GM21381 (cell line): ENCODE results near the gene CALY.

Experiments used
- ATAC-seq: cut with Tn5 transposase; IDR thresholded peaks from one replicate; pipeline ENCODE4 v1.9.1; 2021; ENCODE audit warnings: mild to moderate bottlenecking, moderate library complexity; ENCODE audit not compliant: unreplicated experiment

CALY gene

DNA sequence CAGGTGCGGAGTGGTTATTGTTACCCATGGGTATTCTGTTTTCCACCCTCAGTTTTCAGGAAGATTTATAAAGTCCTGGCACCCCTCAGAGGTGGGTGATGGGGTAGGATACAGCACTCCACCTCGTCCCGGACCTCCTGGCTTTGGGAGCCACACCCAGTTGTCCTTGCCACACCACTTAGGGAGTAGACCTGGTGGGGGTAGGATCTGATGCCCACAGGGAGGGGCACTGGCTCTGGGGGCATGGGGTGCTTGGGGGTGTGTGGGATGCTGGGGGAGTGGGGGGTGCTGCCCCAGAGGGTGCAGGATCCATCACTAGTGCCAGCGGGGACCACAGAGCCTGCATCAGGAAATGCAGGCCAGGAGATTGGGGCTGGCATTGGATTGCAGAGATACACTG, 23.5 kb downstream of the CALY start:
- ATAC-seq: no peak

DNA sequence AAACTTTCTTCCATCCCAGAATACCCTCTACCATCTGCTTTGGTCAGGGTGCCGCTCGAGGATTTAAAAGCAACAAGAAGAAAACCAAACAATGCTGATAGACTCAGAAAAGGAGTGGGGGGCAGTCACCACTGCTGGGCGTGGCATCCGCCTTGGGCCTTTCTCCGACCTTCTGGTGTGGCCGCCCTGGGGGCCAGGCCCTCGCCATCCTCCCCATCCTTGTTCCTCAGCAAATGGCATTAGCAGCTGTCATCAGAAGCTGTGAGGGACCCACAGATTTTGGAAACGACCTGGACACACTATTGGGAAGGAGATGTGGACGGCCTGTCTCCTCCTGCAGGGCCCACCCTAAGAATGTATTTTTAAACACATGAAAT, 23.9 kb downstream of the CALY start:
- ATAC-seq: no peak

DNA sequence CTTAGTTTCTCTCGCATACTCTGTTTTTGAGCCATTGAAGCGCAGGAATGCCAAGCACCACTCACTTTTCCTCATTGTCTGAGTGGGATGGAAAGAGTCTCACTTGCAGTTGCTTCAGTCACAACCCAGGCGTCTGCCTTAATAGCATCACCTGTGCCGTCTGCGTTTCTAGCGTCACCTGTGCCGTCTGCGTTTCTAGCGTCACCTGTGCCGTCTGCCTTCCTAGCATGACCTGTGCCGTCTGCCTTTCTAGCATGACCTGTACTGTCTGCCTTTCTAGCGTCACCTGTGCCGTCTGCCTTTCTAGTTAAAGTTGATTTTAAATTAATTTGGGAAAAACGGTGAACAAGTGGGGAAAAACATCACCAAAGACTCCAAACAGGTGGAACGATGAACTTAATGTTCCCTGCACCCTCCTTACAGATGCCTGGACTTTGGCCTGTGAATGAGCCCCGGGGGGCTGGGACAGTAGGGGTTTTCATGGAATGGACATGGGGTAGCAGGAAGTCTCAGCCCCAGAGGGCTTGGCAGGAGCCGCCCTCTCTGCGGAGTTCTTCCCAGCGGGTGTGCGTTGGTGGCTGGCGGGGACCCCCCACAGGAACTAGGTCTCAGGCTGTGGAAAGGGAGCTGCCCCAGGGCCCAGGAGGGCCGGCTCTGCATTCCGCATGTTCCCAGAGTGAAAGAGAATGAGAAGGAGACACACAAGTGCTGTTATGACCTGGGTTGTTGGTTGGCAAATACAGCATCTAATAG, 24.5 kb downstream of the CALY start:
- ATAC-seq: no peak

DNA sequence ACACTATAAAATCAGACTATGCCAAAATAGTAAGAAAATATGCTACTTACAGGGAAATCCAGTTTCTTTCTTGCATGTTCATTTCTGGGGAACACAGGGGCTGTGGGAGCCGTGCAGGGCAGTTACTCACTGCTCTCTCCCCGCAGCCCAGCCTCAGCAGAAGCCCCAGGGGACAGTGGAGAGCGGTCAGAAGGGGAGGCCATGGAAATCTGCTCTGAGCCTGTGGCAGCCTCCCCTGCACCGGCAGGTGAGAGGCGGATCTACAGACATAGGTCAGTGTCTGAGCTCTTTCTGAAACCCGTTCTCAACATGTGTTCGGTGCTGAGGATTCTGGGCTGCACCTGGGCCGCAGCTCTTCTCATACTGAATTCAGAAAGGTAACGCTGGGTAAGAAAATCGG, 25.1 kb downstream of the CALY start:
- no peak for ATAC-seq

DNA sequence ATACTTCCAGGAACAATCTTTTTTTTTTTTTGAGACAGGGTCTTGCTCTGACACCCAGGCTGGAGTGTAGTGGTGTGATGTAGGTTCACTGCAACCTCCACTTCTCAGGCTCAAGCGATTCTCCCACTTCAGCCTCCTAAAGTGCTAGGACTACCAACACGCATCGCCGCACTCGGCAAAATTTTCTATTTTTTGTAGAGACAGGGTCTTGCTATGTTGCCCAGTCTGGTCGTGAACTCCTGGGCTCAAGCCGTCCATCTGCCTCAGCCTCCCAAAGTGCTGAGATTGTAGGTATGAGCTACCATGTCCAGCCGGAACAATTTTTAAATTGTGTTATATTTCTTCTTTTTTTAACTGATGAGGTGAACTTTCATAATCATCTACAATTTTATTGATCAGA, 25.9 kb downstream of the CALY start:
- no peak for ATAC-seq

DNA sequence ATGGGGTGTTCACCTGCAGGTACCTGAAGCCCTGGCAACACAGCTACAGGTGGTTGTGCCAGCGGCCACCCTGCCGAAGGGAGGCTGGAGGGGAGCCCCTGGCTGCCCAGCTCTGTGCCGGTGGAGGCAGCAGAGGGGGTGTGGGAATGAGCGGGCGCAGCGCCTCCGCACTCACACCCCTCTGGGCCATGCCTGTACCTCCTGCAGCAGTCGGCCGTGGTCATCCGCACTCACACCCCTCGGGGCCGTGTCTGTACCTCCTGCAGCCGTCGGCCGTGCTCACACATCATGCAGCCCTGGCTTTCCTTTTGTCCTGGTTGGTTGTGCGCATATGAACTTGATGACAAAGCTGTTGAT, 26.3 kb downstream of the CALY start:
- no peak for ATAC-seq

DNA sequence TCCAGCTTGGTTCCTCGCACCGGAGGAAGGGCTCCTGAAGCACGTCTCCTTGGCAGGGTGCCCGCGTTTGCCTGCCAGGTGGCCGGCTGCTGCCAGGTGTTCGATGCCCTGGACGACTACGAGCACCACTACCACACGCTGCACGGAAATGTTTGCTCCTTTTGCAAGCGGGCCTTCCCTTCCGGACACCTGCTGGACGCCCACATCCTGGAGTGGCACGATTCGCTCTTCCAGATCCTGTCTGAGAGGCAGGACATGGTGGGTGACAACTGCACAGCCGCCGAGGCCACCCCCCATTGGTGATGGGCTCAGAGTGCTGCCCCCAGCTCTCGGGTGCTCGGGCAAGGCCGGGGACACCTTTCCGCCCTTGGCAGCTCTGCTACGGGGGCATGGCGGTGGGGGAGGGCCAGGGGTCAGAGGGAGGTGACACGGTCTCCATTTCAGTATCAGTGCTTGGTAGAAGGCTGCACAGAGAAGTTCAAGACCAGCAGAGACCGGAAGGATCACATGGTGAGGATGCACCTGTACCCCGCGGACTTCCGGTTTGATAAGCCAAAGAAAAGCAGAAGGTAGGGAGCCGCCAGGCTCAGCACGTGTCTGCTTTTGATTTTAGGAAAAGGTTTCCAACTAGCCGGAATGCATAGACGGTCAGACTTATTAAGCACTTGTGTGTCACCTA, 26.8 kb downstream of the CALY start:
- no peak for ATAC-seq

DNA sequence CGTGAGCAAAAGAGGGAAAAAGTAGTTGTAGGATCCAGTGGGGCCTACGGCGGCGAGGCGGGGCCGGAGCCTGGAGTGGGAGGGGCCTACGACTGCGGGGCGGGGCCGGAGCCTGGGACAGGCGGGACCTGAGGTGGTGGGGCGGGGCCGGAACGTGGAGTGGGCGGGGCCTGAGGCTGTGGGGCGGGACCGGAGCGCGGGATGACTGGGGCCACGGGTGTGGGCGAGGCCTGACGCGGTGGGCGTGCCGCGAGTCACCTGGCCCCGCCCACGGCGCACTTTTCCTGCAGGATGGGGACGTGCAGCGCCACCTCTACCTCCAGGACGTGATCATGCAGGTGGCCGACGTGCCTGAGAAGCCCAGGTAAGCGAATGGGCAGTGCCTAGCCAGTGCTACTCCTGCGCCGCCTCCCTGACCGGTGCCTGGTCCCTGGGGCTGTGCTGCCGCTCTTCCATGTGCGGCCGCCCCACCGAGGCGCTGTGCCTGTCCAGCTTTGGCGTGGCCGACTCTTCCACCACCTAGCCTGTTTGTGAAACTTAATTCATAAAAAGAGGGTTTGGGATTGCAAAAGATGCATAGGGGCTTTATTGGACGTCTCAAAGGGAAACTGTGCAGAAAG, 27.5 kb downstream of the CALY start:
- peak; percentile 71 for ATAC-seq

DNA sequence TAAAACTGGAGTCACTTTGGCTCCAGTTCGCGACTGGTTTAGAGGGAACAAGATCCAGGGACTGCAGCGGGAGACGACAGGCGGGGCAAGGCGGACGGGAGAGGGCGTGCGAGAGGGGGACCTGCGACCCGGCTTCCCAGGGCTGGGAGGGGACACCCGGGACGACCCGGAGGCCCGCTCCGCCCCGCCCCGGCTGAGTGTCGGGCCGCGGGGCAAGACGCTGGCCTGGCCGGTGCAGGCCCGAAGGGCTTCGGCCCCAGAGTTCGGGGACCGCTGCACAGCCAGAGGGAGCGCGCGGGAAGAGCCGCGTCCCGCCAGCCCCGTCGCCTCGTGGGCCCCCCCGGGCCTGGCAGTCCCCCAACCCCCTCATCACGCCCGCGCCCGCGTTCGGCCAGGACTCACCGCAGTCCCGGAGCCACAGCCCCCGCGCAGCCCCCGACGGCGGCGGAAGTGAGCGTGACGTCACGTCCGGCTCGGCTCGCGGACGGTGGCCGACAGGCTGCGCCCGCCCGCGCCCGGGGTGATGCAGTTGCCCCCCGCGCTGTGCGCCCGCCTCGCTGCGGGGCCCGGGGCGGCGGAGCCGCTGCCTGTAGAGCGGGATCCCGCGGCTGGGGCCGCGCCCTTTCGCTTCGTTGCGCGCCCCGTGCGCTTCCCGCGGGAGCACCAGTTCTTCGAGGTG, 28.1 kb downstream of the CALY start, which contains the start of the genes TUBGCP2 and ZNF511:
Gene TUBGCP2, minus strand, starts transcription at position 452 of the 679 bp plus-strand sequence. CDS start 5,931 bp downstream, outside the sequence.
Gene ZNF511, plus strand, starts transcription at position 494 of the 679 bp plus-strand sequence. Its CDS starts 30 bp downstream, at position 524.
- peak; percentile 72 for ATAC-seq

DNA sequence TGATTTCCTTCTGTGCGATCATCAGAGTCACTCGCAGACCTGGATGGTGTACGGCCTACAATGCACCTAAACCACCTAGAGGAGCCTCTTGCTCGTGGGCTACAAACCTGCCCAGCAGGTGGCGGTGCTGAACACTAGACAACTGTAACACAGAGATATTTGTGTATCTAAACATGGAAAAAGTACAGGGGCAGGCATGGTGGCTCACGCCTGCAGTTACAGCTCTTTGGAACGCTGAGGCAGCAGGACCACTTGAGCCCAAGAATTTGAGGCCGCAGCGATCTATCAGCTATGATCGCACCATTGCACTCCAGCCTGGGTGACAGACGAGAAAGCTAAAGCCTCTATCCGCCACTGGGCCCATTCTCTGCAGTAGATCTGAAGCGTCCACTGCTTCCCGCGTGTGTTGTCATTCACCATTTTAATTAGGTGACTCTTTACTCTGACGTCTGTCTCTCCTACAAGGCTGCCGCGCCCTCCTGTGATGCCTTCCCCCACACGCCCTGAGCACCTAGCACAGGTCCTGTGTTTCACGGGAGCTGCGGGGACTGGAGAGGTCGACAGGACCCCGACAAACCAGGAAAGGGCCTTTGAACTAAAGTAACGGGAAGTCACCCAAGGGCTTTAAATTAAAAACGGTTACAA, 28.8 kb downstream of the CALY start:
- ATAC-seq: peak; percentile 31

DNA sequence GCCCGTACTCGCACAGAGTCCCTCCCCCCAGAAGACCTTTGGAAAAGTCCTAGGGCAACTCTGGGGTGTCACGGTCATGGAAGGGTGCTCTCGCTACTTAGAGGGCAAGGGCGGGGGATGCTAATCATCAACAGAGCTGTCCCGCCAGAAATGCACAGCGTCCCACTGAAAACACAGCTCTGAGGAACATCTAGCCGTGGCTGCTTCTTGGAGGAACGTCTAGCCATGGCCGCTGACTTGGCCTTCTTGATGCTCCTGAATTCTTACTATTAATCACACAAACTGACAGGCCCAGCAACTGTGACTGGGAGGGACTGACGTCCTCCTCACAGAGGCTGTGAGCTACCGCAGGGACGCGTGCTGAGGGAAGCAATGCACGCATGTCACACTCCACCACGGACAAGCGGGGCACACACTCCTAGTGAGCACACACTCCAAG, 29.7 kb downstream of the CALY start:
- no peak for ATAC-seq

DNA sequence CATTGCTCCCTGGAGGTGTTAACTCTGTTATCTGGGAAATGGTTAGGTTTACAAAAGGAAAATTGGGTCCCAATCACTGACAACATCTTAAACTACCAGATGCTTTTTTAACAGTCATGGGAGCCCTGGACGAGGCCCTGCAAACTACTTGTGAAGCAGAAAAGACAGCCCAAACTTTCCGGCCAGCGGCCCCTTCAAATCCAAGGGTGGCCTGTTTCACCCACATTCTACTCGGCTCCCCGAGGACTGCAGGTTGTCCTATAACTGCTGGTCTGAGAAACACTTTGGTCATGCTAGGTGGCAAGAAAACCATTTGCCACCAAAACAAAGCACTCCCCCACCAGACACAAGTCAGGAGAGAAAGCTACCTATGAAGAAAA, 30.6 kb downstream of the CALY start:
- no peak for ATAC-seq

DNA sequence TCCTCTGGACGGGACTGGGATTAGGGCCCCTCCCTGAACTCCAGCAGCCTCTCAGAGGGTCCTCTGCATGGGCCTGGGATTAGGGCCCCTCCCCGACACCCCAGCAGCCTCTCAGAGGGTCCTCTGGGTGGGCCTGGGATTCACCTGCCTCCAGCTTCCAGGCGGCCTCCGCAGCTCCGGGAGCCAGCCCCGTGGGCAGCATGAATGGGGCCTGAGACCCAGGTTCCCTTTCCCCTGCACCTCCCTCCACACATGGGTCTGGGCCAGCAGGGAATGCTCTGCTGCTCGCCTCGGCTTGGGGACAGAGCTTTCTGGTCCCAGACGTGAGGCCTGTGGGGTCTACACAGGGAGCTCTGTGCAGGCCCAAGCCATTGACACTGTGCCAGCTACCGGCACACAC, 33.5 kb downstream of the CALY start:
- ATAC-seq: no peak

DNA sequence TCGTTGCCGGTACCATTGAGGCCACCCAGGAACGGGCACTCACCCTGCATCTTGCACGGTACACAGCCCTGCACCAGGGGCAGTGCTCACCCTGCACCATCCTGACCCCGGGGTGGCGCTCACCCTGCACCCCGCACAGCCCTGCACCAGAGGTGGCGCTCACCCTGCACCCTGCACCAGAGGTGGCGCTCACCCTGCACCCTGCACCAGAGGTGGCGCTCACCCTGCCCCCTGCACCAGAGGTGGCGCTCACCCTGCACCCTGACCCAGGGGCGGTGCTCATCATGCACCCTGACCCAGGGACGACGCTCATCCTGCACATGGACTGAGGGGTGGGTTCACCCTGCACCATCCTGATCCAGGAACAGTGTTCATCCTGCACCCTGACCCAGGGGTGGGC, 34.5 kb downstream of the CALY start:
- no peak for ATAC-seq

DNA sequence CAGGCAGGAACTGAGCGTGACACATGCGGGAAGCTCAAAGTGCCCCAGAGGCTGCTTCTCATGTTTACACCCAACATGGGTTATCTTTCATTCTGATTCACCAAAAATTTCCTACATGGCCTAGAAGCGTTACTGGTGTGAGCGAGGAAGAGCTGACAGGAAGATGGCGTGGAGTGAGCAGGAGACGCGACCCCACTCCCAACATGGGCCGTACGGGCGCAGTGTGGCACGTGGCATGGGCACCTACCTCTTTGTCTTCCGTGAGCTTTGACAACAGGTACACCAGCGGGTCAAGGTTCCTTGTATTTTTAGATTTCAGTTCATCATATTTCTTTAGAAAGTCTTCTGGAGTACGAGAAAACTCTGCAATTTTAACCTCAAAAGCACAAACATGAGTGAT, 37.0 kb downstream of the CALY start:
- no peak for ATAC-seq

DNA sequence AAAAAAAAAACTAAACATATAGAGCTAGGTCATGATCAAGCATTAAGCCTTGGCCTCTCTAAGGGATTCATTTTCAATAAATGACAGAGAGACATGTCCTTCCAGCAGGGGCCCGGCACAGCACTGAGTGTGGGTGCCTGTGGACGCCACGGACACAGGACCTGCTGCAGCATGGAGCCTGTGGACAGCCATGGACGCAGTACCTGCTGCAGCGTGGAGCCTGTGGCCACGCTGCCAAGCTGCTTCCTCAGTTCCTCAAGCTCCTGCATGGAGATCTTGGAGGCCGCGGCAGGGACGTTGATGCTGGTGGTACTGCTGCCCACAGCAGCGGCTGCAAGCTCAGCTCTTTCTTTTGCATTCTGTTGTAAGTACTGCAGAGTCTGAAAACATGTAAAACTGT, 37.5 kb downstream of the CALY start:
- ATAC-seq: no peak

DNA sequence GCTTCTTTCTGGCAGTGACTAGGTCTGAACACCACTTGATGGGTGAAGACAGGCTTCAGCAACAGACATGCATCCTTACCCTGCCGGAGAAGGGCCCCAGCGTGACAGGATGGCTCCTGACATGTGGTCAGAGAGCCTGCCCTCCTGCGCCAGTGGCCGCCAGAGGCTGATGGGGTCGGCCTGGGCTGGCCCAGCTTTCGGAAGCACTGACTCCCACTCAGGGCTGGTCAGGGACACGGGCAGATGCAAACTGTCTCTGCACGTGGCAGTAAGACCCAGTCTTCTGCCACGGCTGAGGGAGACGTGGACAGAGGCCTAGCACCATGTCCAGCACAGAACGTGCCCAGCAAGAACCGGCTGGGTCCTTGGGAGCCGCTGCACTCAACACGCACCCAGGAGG, 38.2 kb downstream of the CALY start:
- no peak for ATAC-seq

DNA sequence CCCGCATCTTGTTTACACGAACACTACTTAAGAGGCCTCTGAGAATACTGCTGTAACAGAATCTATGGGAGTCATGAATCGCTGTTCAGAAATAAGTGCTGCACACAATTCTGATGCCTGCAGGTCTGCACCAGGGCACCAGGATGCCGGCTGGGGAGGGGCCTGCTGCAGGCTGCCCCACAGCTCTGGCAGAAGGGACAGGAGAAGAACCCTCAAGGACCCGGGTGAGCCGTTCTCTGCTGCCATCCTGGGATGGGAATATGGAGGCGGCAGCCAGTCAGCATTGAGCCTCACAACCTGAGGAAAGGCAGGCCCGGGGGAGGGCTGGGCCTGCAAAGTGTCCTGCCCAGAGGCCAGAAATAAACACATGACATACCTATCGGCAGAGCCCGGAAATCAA, 39.2 kb downstream of the CALY start:
- no peak for ATAC-seq

DNA sequence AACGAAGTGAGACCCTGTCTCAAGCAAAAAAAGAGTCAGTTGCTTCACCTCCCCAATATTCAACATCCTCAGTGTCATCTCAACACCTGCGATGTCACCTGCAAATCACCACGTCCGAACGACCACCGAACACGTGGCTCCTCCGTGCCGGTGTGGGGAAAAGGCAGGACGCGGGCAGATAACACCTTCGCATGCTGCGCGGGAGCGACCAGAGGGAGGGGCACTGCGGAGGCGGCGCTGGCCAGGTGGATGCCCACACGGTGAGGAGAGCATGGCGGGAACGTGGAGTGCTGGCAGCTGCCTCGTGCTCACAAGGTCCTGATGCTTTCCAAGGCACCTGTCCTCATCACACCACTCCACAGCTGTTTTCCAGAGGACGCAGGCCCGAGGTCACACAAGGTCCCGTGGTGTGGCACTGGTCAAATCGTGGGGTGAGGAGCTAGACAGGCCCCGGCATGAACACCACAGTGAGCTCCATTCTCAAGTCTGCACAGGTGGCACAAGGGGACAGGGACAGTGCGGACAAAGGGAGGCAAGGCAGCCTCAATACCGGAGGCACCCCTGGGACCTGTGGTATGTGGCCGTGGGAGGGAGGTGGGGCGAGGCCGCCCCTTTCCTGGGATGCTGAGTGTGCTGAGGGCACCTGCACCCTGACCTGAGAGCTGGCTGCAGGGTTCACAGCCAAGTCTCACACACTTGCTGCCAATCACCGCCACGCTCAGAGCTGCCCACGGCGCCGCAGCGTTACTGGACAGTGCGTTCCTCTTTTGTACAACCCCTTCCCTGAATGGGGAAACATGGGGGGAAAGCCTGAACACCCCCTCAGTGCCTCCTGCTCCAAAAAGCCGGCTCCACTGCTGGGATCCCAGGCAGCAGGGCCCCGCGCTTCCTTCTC, 41.0 kb downstream of the CALY start:
- ATAC-seq: no peak

DNA sequence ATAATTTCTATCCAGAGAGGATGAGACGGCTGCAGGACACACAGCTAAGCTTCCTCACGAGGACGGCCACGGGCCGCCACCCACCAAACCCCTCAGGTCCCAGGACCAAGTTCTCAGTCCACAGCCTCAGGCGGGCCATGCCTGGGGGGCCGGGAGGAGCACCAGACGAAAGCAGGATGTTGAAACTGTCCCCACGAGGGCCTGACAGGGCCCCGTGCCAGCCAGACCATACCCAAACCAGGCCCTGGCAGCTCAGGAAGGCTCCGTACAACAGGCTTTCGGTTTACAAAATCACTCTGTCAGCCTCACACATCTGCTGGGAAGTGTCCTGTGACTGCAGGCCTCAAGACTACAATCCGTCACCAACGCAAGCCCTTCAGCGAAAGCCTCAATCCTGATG, 42.5 kb downstream of the CALY start:
- no peak for ATAC-seq
